Measurements from ENCODE around the gene TMEM131. TPM values are rescaled to one million over a fixed set of nuclear protein-coding genes. Genes with fewer than 3 reads are reported as not detected.

The TMEM131 gene
- total RNA-seq, 2 experiments from 2014 or later = 25.8 to 32.5 TPM

DNA sequence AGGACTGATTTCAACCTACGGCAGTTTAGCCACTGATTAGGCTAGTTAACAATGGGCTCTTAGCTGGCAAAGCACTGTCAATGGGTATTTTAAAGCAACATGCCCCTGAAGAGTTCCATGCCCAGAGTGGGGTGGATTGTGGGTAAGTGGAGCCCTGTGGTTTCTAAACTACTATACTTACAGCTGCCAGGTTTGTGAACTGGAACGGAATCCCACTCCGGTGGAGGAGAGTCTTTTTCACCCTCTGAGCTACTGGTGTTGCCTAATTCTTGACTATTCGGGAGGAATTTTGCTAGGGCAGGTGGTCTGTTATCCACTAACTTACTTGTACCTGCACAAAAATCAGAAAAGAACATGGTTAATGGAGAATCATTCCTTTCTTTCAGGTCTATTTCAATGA is 229.8 kb downstream of the TMEM131 start:
- Mint-ChIP-seq H3K9me3 (ENCODE audit: low read depth) (no peaks in the 10 kb centered on the region), H3K27me3 (no peaks in the 10 kb centered on the region), H3K36me3 (ENCODE audit: low read depth) (peaks cover 17% of the 10 kb centered on the region), H3K4me3 (no peak overlapping the region), H3K4me1 (peaks cover 5% of the 10 kb centered on the region), H3K27ac (no peak overlapping the region)
- intact Hi-C loops (cut with DNase I, micrococcal nuclease) = no loop called here
- CTCF ChIA-PET = interaction anchor here (0.5 to 0.6 kb wide), 2 partner anchors 121 to 235 kb away, joined by 3 to 4 read pairs; no protein-coding TSS in a partner anchor
- ATAC-seq (no peak), DNase-seq (no peak)
- POLR2A ChIA-PET = no interaction called here

DNA sequence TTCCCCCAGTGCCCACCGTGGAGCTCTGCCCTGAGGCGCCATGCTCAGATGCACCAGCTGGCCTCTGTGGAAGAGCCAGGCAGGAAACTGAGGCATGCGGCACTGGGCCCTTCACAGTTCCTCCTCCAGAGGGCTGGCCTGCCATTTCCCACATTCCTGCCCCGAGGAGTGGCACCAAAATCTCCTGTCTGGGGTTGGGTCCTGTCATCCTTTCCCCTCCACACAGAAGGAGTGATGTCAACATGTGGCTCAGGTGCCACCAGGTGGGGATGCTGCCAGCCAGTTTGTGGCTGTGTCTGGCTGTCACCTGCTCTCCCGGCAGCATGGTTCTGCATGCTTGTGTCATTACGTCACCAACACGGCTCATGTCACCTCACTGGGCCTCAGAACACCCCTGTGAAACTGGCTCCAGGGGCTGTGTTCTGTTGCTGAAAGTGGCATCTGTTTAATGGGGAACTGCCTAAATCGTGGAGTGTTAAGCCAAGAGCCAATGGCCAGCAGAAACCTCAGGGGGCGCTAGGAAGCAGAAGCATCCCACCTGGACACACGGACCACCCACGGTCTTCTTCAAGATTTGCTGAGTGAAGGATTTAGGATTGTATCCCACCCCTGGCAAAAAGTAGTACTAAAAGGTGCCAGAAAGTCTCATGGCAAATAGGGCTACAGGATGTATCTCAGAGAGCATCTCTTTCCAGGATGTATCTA is 231.0 kb downstream of the TMEM131 start:
- no peak for DNase-seq
- Mint-ChIP-seq H3K36me3 (ENCODE audit: low read depth) (peaks cover 28% of the 10 kb centered on the region), H3K9me3 (ENCODE audit: low read depth) (no peaks in the 10 kb centered on the region), H3K27ac (no peak overlapping the region), H3K27me3 (no peaks in the 10 kb centered on the region), H3K4me3 (no peak overlapping the region), H3K4me1 (peaks cover 9% of the 10 kb centered on the region)
- ATAC-seq = no peak
- ChIA-PET POLR2A (no interaction called here), CTCF (interaction anchor here (0.8 kb wide), 1 partner anchor 186 kb away, joined by 4 read pairs; no protein-coding TSS in a partner anchor)
- intact Hi-C loops (cut with DNase I, micrococcal nuclease) = no loop called here

DNA sequence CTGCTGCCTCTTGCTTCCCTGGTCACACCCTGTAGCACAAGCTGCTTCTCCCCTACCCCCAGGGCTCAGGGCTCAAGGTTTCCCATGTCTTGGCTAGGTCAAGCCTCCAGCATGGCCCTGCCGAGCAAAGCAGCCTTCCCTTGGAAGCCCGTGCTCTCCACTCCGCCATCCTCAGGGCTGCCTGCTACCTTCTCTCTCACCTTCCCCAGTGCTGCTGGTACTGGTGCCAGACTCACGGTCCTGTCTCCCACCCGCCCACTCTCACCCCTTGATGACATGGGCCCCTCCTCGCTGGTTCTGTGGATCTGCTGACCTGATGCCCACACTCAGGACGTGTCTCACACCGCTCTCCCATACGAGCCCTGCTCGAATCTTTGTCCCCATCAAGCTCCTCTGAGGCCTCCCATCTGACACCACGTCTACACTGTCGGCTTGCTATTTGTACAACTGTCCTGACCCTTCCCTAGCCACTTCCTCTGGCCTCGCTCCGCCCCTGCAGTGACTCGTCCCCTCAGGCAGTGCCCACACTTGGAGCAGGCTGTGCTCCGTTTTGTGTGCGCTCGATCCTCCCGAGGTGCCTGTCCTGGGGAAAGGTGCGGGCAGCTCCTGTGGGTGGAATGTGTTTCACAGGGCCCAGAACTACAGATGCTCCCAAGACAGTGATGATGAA is 232.4 kb downstream of the TMEM131 start:
- no peak overlapping the region for H3K27ac Mint-ChIP-seq
- peaks cover 12% of the 10 kb centered on the region for H3K4me1 Mint-ChIP-seq
- no peak for DNase-seq
- POLR2A ChIA-PET = no interaction called here
- CTCF ChIA-PET = interaction anchor here (1.0 to 1.5 kb wide), 2 partner anchors 22 to 43 kb away, joined by 3 to 7 read pairs; no protein-coding TSS in a partner anchor
- no peak overlapping the region for H3K4me3 Mint-ChIP-seq
- no peak for ATAC-seq
- peaks cover 37% of the 10 kb centered on the region for H3K36me3 Mint-ChIP-seq (ENCODE audit: low read depth)
- no peaks in the 10 kb centered on the region for H3K9me3 Mint-ChIP-seq (ENCODE audit: low read depth)
- intact Hi-C loops (cut with DNase I, micrococcal nuclease) = no loop called here
- H3K27me3 Mint-ChIP-seq = no peaks in the 10 kb centered on the region

DNA sequence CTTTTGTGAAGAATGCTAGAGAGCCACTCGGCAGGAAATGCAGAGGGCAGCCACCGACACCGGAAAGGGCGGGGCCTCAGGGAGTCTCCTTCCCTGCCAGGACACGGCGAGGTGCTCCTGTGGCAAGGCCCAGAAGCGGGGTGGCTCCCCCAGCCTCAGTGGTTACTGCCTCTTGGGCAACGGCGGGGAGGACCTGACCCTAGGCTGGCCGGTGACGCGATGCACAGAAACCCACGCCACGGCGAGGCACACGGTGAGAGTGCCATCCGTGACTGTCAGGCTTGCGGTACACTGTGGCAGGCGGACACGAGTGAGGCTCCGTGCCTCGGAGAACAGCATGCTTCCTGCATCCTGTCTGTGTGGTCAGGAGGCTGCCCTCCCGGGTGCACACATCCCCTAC is 234.6 kb downstream of the TMEM131 start:
- DNase-seq = peak; percentile 64
- no peaks in the 10 kb centered on the region for H3K27me3 Mint-ChIP-seq
- POLR2A ChIA-PET = no interaction called here
- no peaks in the 10 kb centered on the region for H3K9me3 Mint-ChIP-seq (ENCODE audit: low read depth)
- H3K4me1 Mint-ChIP-seq = peaks cover 12% of the 10 kb centered on the region
- peak overlapping the region; percentile 79 for H3K27ac Mint-ChIP-seq
- CTCF ChIA-PET = interaction anchor here (1.0 kb wide), 1 partner anchor 16 kb away, joined by 3 read pairs; no protein-coding TSS in a partner anchor
- H3K36me3 Mint-ChIP-seq (ENCODE audit: low read depth) = peaks cover 45% of the 10 kb centered on the region
- intact Hi-C loops (cut with DNase I, micrococcal nuclease) = no loop called here
- H3K4me3 Mint-ChIP-seq = peak overlapping the region; percentile 53
- ATAC-seq = peak; percentile 71

DNA sequence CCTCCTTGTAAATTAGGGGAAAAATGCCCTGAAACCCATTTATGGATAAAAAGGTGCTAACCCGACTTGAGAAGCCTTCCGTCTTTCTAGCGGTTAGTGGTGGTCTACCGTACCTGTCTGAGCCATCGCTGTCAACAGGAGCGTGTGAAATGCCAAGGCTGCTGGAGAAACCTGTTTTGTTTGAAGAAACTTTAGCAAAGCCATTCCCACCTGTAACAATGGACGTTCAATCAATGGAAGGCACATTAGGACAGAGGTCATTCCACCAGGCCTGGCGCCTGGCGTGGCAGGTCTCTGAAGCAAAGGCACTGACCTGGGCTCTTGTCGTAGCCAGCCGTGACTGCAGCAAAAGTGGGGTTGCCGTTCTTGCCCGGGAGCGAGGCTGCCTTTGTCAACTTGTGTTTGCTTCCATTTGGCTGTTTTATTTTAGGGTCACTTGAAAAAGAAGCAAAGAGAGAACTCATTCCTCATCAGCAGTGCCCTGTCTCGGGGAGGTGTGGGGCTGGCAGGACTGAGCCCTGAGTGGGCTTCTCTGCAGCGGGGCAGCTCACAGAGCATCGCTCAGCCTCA is 235.2 kb downstream of the TMEM131 start:
- Mint-ChIP-seq H3K27me3 (no peaks in the 10 kb centered on the region), H3K27ac (peak overlapping the region; percentile 79), H3K4me3 (peak overlapping the region; percentile 53), H3K4me1 (peaks cover 12% of the 10 kb centered on the region), H3K9me3 (ENCODE audit: low read depth) (no peaks in the 10 kb centered on the region), H3K36me3 (ENCODE audit: low read depth) (peaks cover 45% of the 10 kb centered on the region)
- intact Hi-C loops (cut with DNase I, micrococcal nuclease) = no loop called here
- ChIA-PET CTCF (no interaction called here), POLR2A (no interaction called here)
- DNase-seq (no peak), ATAC-seq (no peak)

DNA sequence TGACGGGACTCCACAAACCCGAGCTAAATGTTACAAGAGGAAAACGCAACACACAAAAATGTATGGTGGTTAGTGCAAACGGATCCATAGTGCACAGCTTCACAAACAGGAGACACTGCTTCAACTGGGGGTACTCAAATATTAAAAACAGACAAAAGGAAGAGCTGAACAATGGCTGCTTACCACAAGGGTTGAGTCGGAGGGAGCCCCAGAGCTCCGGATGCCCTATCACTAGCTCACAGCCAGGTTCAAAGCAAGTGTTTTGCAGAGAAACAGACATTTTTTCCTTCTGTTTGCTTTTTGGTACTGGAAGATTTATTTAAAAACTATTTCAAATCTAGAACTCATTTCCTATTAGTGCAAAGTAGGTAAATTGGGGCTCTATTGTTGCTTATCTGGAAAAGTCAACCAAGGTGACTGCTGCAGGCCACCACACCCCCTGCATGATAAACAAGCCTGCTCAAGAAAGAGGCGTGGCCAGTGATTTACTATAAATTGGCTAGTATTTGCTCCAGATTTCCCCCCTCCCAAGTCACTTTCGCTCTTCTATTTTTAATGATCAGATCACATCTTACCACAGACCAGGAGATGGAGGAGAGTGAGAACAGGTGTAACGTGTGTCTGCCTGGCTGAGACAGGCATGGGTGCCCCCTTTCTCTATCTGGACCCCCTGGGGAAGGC is 235.9 kb downstream of the TMEM131 start:
- H3K4me1 Mint-ChIP-seq = peaks cover 12% of the 10 kb centered on the region
- no peak overlapping the region for H3K4me3 Mint-ChIP-seq
- no peaks in the 10 kb centered on the region for H3K27me3 Mint-ChIP-seq
- no peak for ATAC-seq
- ChIA-PET POLR2A (no interaction called here), CTCF (no interaction called here)
- H3K36me3 Mint-ChIP-seq (ENCODE audit: low read depth) = peaks cover 45% of the 10 kb centered on the region
- no peaks in the 10 kb centered on the region for H3K9me3 Mint-ChIP-seq (ENCODE audit: low read depth)
- no peak for DNase-seq
- H3K27ac Mint-ChIP-seq = peak overlapping the region; percentile 6
- intact Hi-C loops (cut with DNase I, micrococcal nuclease) = no loop called here

DNA sequence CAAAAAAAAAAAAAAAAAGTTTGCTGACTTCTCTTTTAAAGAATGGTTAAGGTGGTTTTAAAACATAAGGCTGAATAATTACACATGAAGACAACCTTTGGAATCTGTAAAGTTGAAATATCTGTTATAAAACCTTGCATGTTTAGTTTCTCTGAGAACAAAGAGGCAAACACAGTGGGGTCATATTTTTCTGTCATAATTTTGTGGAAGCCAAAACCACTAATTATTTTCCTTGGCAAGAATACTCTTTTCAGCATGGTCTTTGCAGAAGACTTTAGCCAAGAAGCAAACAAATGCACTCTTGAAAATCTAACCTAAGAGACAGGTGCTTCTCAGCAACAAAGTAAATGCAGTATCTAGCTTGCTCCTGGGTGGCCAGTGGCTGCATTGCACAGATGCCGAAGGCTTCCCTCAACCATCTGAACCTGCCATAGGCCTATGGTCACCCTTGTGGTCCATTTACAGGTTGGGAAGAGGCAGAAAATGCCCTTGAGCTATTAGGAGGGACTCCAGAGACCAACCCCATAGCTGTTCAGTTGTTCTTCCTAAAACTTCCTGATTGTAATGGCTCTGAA is 237.5 kb downstream of the TMEM131 start:
- intact Hi-C loops (cut with DNase I, micrococcal nuclease) = no loop called here
- H3K36me3 Mint-ChIP-seq (ENCODE audit: low read depth) = peaks cover 42% of the 10 kb centered on the region
- no peak overlapping the region for H3K27ac Mint-ChIP-seq
- no peak for DNase-seq
- POLR2A ChIA-PET = no interaction called here
- no peaks in the 10 kb centered on the region for H3K27me3 Mint-ChIP-seq
- H3K9me3 Mint-ChIP-seq (ENCODE audit: low read depth) = no peaks in the 10 kb centered on the region
- H3K4me3 Mint-ChIP-seq = no peak overlapping the region
- ATAC-seq = no peak
- H3K4me1 Mint-ChIP-seq = peaks cover 12% of the 10 kb centered on the region
- CTCF ChIA-PET = no interaction called here

DNA sequence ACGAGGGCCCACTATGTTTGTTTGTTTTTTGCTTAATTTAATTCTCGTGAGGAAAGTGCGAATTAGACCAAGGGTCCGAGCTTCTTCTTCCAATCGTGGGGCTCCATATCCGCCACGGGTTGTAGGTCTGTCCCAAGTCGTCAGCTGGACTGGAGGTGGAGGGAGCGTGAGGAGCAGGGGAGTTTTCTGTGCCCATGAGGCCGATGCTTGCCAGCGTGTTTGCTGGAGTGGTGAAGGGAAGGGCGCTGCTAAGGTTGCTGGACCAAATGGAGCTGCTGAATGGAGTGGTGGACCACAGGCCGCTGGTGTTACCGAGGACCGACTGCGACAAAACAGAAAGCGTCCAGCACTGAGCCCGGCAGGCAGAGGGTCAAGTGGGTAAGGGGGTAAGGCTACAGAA is 238.7 kb downstream of the TMEM131 start:
- no peak overlapping the region for H3K27ac Mint-ChIP-seq
- H3K4me3 Mint-ChIP-seq = no peak overlapping the region
- ATAC-seq (no peak), DNase-seq (no peak)
- CTCF ChIA-PET = interaction anchor here (0.8 kb wide), 1 partner anchor 407 kb away, joined by 4 read pairs; no protein-coding TSS in a partner anchor
- no peaks in the 10 kb centered on the region for H3K27me3 Mint-ChIP-seq
- POLR2A ChIA-PET = no interaction called here
- H3K36me3 Mint-ChIP-seq (ENCODE audit: low read depth) = peaks cover 41% of the 10 kb centered on the region
- peaks cover 12% of the 10 kb centered on the region for H3K4me1 Mint-ChIP-seq
- intact Hi-C loops (cut with DNase I, micrococcal nuclease) = no loop called here
- H3K9me3 Mint-ChIP-seq (ENCODE audit: low read depth) = no peaks in the 10 kb centered on the region

DNA sequence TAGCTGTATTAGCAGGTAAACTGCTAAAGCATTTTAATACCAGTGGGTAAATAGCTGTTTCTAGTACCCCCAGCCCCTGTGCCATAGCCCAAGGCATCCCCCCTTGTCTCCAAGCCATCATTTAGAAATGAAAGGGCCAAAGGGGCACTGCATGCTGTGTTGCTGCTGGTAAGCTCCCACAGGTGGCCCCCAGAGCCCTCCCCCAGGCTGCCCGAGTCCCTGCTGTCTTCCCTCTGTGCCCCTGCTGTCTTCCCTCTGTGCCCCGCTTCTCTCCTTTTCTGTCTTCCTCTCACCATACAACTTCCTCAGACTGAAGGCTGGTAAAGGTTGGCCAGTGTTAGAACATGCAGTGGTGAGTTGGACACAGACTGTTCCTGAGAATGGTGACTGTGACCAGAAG is 240.3 kb downstream of the TMEM131 start:
- no peak for DNase-seq
- ChIA-PET POLR2A (no interaction called here), CTCF (interaction anchor here (1.6 kb wide), 1 partner anchor 15 kb away, joined by 4 read pairs; no protein-coding TSS in a partner anchor)
- Mint-ChIP-seq H3K9me3 (ENCODE audit: low read depth) (no peaks in the 10 kb centered on the region), H3K27ac (peak overlapping the region; percentile 13), H3K4me1 (peaks cover 4% of the 10 kb centered on the region), H3K4me3 (no peak overlapping the region), H3K36me3 (ENCODE audit: low read depth) (peaks cover 27% of the 10 kb centered on the region), H3K27me3 (no peaks in the 10 kb centered on the region)
- no peak for ATAC-seq
- intact Hi-C loops (cut with DNase I, micrococcal nuclease) = no loop called here

DNA sequence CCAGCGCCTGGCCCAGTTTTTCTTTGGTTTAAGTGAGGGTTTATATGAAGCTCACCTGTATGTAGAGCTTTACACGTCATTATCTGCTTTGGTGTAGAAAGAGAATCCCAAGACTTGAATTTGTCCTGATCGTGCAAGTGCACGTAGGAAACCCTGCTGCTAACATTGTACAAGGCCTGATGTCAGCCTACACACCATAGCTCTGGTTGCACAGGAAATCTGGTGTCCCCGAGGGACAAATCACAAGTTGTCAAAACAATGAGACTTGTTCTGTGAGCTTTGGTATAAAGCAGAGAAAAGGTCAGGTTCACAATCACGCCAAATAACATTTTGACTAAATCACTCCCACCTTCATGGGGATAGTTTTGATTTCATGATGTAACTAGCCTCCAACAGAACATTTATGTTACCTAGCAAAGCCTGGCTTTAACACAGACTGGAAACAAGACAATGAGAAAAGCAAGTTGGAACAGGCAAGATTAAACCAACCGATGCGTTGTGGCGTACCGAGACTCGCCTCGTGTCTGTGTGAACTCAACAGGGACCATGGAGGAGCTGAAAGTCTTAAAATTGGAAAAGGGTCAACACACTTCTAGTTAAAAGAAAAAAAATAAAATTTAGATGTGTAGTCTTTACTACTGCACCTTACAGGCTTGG is 240.9 kb downstream of the TMEM131 start:
- Mint-ChIP-seq H3K36me3 (ENCODE audit: low read depth) (peaks cover 21% of the 10 kb centered on the region), H3K9me3 (ENCODE audit: low read depth) (no peaks in the 10 kb centered on the region), H3K4me1 (peaks cover 4% of the 10 kb centered on the region), H3K27me3 (no peaks in the 10 kb centered on the region), H3K27ac (no peak overlapping the region), H3K4me3 (no peak overlapping the region)
- ChIA-PET POLR2A (no interaction called here), CTCF (interaction anchor here (0.8 to 1.6 kb wide), 2 partner anchors 14 to 57 kb away, joined by 3 to 4 read pairs; no protein-coding TSS in a partner anchor)
- intact Hi-C loops (cut with DNase I, micrococcal nuclease) = no loop called here
- ATAC-seq (no peak), DNase-seq (no peak)
